Common myeloid progenitor, CD34-positive (primary cell): ENCODE measurements around the gene LINGO3.

Experiments used
- CTCF ChIA-PET: fragments of 350-600 bp; sonication (Branson Sonifier 250); formaldehyde crosslinking; loops from one replicate; lab custom pipeline; 2021; ENCODE audit warnings: antibody characterized with exemption; lab: Charles Lee
- POLR2A ChIA-PET: fragments of 350-600 bp; sonication (Branson Sonifier 250); formaldehyde crosslinking; loops from one replicate; lab custom pipeline; 2021; ENCODE audit warnings: antibody characterized with exemption; lab: Charles Lee
- DNase-seq, 3 donors: peaks; one replicate each; pipeline versions ENCODE4 v3.0.0 to v3.0.0-alpha.2; 2013
- H3K27ac ChIP-seq, 2 experiments: 1 replicate in 1 of 2; 2 replicates in 1 of 2; pipeline ENCODE4 v1.7.0; 2013; ENCODE audit warnings: inconsistent platforms in 2 of 2, low read length in 2 of 2, mild to moderate bottlenecking in 2 of 2, low read depth in 1 of 2, moderate library complexity in 1 of 2; ENCODE audit not compliant: severe bottlenecking in 2 of 2, insufficient read depth in 1 of 2, poor library complexity in 1 of 2
- H3K27me3 ChIP-seq, 5 experiments: replicated peaks in 2 of 5; 1 replicate in 3 of 5; 2 replicates in 2 of 5; pipeline versions ENCODE4 v1.6.1 to v1.7.0; 2013; ENCODE audit warnings: low read length in 4 of 5, mild to moderate bottlenecking in 2 of 5, moderate library complexity in 2 of 5, inconsistent platforms in 1 of 5; ENCODE audit not compliant: insufficient read depth in 5 of 5, control insufficient read depth in 4 of 5
- H3K36me3 ChIP-seq, 4 experiments: 1 replicate in 2 of 4; 2 replicates in 2 of 4; pipeline versions ENCODE4 v1.6.1 to v1.7.0; 2013; ENCODE audit warnings: low read length in 3 of 4, control low read depth in 1 of 4, mild to moderate bottlenecking in 1 of 4; ENCODE audit not compliant: control insufficient read depth in 4 of 4, insufficient read depth in 4 of 4
- H3K4me1 ChIP-seq, 4 experiments: 1 replicate in 3 of 4; 2 replicates in 1 of 4; pipeline versions ENCODE4 v1.6.1 to v1.7.1; 2013; ENCODE audit warnings: low read length in 3 of 4, mild to moderate bottlenecking in 3 of 4, control low read depth in 1 of 4, inconsistent platforms in 1 of 4, moderate library complexity in 1 of 4; ENCODE audit not compliant: control insufficient read depth in 4 of 4, insufficient read depth in 4 of 4; ENCODE audit errors: control extremely low read depth in 1 of 4
- H3K4me3 ChIP-seq, 7 experiments: 1 replicate in 4 of 7; 2 replicates in 3 of 7; pipeline versions ENCODE4 v1.5.1 to v1.7.0; 2013; ENCODE audit warnings: mild to moderate bottlenecking in 7 of 7, low read length in 6 of 7, moderate library complexity in 6 of 7, inconsistent platforms in 2 of 7, low read depth in 2 of 7, control low read depth in 1 of 7; ENCODE audit not compliant: insufficient read depth in 4 of 7, control insufficient read depth in 1 of 7; ENCODE audit errors: extremely low read depth in 1 of 7
- H3K9me3 ChIP-seq, 5 experiments: 1 replicate in 4 of 5; 2 replicates in 1 of 5; pipeline versions ENCODE4 v1.6.1 to v1.7.1; 2013; ENCODE audit warnings: low read length in 4 of 5, mild to moderate bottlenecking in 2 of 5, inconsistent platforms in 1 of 5, low read depth in 1 of 5, moderate library complexity in 1 of 5; ENCODE audit not compliant: control insufficient read depth in 4 of 5, insufficient read depth in 2 of 5; ENCODE audit errors: control extremely low read depth in 1 of 5
- WGBS: methylation state at CpG from one replicate; pipeline ENCODE4 v1.1.5; 2013; ENCODE audit not compliant: insufficient coverage; 5-methylcytosine and 5-hydroxymethylcytosine counted together

Gene LINGO3

DNA sequence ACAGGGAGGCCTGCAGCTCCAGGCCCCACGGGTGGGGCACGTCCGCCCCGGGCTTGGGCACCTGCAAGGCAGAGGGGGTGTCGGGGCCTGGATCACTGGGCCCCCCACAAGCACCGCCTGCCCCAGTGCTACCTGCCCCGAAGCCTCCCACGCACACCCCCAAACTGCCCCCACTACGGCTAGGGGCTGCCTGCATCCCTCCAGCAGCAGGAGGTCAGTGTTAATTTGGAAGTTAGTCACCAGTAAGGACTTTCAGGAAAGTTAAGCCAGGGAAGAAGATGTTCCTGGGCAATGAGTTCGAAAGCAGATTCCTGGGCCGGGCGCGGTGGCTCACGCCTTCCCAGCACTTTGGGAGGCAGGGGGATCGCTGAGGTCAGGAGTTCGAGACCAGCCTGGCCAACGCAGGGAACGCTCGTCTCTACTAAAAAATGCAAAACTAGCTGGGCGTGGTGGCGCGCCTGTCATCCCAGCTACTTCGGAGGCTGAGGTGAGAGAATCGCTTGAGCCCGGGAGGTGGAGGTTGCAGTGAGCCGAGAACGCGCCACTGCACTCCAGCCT, 31.4 kb downstream of the LINGO3 start:
- POLR2A ChIA-PET, result interaction anchor here (1.1 to 1.4 kb wide), 2 partner anchors 11 to 18 kb away, joined by 3 to 4 read pairs; no protein-coding TSS in a partner anchor
- no peaks in the 10 kb centered on the region for H3K9me3 ChIP-seq
- CTCF ChIA-PET, result interaction anchor here (1.2 to 4.6 kb wide), 6 partner anchors 10 to 117 kb away, joined by 3 to 33 read pairs (median 13); partner anchors contain the start of gene PLEKHJ1
- H3K4me3 ChIP-seq, result no peak overlapping the region
- H3K36me3 ChIP-seq, result peaks cover 0 to 38% (median 24%) of the 10 kb centered on the region in 4 experiments
- no peak for DNase-seq
- 98% methylated on average over 21 of the region's 28 CpGs for WGBS
- H3K4me1 ChIP-seq, result peaks cover 4 to 43% (median 37%) of the 10 kb centered on the region in 4 experiments
- H3K27me3 ChIP-seq, result no peaks in the 10 kb centered on the region
- H3K27ac ChIP-seq, result no peak overlapping the region

DNA sequence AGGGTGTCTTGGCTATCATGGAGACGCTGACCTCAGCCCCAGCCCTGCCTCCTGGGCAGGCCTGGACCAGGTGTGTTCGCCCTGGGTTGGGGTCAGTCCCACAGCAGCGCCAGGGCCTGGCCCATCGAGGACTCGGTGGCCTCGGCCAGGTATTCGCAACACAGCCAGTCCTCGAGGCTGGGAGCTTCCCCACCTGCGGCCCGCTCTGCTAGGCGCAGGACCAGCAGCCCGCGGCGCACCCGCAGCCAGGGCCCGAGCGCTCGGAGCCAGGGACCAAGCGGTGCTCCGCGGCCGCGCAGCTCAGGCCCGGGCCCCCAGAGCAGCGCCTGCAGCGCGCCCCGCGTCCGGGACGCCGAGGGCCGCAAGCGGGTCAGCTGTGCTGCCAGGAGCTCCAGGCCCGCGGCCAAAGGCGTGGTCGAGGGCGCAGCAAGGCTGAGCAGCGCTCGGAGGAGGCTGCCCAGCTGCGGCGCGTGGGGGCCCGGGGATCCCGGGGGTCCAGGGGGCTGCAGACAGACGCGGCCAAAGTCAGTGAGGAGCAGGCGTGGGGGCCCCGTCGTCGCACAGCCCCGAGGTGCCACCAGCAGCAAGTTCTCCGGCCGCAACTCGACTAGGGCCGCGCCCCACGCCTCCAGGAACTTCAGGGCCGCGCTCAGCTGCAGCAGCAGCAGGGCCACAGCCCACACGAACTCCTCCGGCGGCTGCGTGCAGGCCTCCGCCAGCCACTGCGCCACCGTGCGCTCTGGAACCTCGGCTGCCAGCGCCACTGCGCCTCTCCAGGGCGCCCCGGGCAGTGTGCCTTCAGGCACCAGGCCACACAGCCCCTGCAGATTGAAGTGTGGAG, 32.1 kb downstream of the LINGO3 start:
- 96% methylated on average over 68 of the region's 74 CpGs for WGBS
- Histone ChIP-seq H3K9me3 (no peaks in the 10 kb centered on the region), H3K4me3 (no peak overlapping the region), H3K27ac (no peak overlapping the region), H3K27me3 (no peaks in the 10 kb centered on the region), H3K4me1 (peaks cover 4 to 47% (median 41%) of the 10 kb centered on the region in 4 experiments), H3K36me3 (peaks cover 0 to 41% (median 24%) of the 10 kb centered on the region in 4 experiments)
- DNase-seq, result no peak
- ChIA-PET POLR2A (interaction anchor here (0.6 to 1.4 kb wide), 3 partner anchors 12 to 135 kb away, joined by 3 to 5 read pairs (median 3); partner anchors contain the start of gene PLEKHJ1), CTCF (interaction anchor here (1.2 to 6.0 kb wide), 9 partner anchors 10 to 349 kb away, joined by 3 to 44 read pairs (median 9); no protein-coding TSS in a partner anchor)

DNA sequence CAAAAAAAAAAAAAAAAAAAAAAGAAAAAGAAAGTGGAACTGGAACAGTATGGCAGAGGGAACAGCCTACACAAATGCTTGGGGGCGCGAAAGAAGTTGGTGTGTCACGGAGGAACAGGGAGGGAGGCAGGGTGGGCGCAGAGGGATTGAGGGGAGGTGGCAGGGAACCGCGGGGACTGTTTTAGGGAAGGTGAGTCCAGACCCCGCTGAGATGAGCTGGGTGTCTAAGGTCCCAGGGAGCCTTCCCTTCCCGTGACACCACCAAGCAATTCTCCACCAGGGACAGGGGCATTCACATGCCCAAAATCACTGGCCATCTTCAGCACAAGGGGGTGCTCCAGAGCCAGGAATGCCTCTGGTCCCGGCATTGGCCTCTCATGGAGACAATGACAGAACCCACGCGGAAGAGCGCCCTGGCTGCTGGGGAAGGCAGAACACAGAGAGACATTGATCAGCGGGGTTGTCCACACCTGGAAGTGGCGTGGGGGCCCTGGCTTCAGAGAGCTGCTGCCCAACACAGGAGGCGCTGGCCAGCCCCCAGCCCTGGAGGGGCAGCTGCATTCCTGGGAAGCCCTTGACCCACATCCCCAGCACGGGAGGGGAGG, 32.9 kb downstream of the LINGO3 start:
- WGBS, result 62% methylated on average over 13 of the region's 16 CpGs
- Histone ChIP-seq H3K27me3 (no peaks in the 10 kb centered on the region), H3K27ac (no peak overlapping the region), H3K4me1 (peaks cover 4 to 40% (median 39%) of the 10 kb centered on the region in 4 experiments), H3K36me3 (peaks cover 0 to 41% (median 24%) of the 10 kb centered on the region in 4 experiments), H3K4me3 (no peak overlapping the region), H3K9me3 (no peaks in the 10 kb centered on the region)
- ChIA-PET POLR2A (interaction anchor here (0.6 to 1.4 kb wide), 3 partner anchors 14 to 342 kb away, joined by 3 to 5 read pairs (median 5); partner anchors contain the start of gene PLEKHJ1), CTCF (interaction anchor here (1.0 to 6.0 kb wide), 17 partner anchors 11 to 350 kb away, joined by 3 to 44 read pairs (median 5); partner anchors contain the start of genes LSM7 and SPPL2B)
- peak; percentile 72 to 86 (median 85) for DNase-seq

DNA sequence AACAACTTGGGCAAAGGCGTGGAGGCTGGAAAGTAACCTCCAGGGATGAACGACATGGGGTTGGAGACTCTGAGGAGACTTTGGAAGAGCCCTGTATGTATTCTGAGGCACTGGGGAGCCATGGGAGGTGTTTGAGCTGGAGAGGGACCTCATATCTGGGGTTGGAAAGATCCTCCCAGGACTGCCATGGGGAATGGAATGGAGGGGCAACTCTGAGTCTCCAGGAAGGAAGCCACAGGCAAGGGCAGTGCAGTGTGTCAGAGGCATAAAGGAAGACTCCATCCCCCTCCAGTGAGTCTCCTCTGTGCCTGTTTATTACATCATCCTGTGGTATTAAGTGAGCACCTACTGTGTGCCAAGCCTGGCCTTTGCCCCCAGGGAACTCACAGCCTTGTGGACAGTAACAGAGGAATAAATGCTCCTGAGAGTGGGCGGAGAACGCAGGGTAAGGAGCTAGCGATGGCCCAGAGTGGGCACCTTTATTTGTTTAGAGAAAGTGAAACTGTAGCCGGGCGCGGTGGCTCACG, 33.7 kb downstream of the LINGO3 start:
- H3K4me1 ChIP-seq, result peaks cover 4 to 40% (median 39%) of the 10 kb centered on the region in 4 experiments
- H3K9me3 ChIP-seq, result no peaks in the 10 kb centered on the region
- ChIA-PET CTCF (interaction anchor here (0.6 to 6.0 kb wide), 19 partner anchors 8 to 394 kb away, joined by 3 to 44 read pairs (median 4); partner anchors contain the start of genes LSM7, PEAK3 and SPPL2B), POLR2A (interaction anchor here (0.6 to 1.8 kb wide), 4 partner anchors 15 to 343 kb away, joined by 3 to 5 read pairs (median 5); partner anchors contain the start of gene PLEKHJ1)
- DNase-seq, result no peak
- H3K27ac ChIP-seq, result peak overlapping the region in 1 of 2 experiments; percentile 23
- peaks cover 0 to 41% (median 24%) of the 10 kb centered on the region in 4 experiments for H3K36me3 ChIP-seq
- no peaks in the 10 kb centered on the region for H3K27me3 ChIP-seq
- 83% methylated on average over 4 of the region's 9 CpGs for WGBS
- peak overlapping the region in 1 of 7 experiments; percentile 54 for H3K4me3 ChIP-seq

DNA sequence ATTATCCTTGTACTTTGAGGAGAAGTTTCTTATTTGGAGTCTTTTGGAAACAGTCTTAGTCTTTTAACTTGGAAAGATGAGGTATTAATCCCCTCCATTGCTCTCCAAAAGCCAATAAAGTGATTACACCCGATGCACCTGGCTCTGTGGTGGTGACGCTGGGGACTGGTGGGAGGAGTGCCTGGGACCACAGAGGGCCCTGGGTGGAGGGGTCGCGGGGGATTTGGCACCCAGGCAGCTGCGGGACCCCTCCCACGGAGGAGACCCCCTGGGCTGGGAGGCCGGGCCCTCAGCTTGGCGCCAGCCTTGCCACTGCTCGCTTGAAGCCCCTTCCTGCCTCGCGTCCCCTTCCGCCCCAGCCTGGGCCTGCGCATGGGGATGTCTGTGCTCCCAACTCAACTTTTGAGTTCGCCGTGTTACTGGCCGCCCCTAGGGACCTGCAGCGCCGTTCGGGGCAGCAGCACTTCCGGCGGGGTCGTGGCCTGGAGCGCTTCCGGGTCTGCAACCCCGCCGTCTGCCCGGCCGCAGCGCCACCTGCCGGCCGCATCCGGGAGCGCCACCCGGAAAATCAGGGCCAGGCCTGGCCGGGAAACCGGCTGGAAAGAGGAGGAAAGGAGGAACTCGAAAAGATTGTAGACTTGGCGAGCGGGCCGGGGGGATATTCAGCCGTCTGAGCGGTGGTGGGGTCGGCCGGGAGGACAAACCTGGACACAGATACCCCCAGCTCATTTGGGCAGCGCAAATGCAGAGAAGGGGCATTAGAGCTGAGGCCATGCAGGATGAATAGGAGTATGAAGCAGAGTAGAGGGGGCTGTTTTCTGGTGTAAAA, 34.4 kb downstream of the LINGO3 start:
- peaks cover 5 to 44% (median 40%) of the 10 kb centered on the region in 4 experiments for H3K4me1 ChIP-seq
- 20% methylated on average over 45 of the region's 45 CpGs for WGBS
- ChIA-PET CTCF (interaction anchor here (0.6 to 6.0 kb wide), 18 partner anchors 9 to 120 kb away, joined by 3 to 44 read pairs (median 4); partner anchors contain the start of genes LSM7, PEAK3, PLEKHJ1 and SPPL2B), POLR2A (interaction anchor here (0.6 to 1.8 kb wide), 3 partner anchors 21 to 863 kb away, joined by 3 to 5 read pairs (median 3); no protein-coding TSS in a partner anchor)
- no peaks in the 10 kb centered on the region for H3K27me3 ChIP-seq
- H3K36me3 ChIP-seq, result peaks cover 0 to 41% (median 24%) of the 10 kb centered on the region in 4 experiments
- H3K27ac ChIP-seq, result peak overlapping the region in 1 of 2 experiments; percentile 58
- peak overlapping the region in 4 of 7 experiments; percentile 28 to 54 (median 44) for H3K4me3 ChIP-seq
- H3K9me3 ChIP-seq, result no peaks in the 10 kb centered on the region
- DNase-seq, result peak; percentile 77 to 82 (median 78)
